ENCODE results near the gene RAB25. TPM values are rescaled to one million over a fixed set of nuclear protein-coding genes. Genes with fewer than 3 reads are reported as not detected.
A peak's percentile ranks its signal among the peaks of the same experiment; 100 is the strongest.

The RAB25 gene
- total and polyA plus RNA-seq, 2 of the 13 experiments (the other 11 are each of a cell fraction or from before 2014, with no cell fraction given): 0.20 to 0.22 TPM

- TF ChIP-seq, protein P1, sequence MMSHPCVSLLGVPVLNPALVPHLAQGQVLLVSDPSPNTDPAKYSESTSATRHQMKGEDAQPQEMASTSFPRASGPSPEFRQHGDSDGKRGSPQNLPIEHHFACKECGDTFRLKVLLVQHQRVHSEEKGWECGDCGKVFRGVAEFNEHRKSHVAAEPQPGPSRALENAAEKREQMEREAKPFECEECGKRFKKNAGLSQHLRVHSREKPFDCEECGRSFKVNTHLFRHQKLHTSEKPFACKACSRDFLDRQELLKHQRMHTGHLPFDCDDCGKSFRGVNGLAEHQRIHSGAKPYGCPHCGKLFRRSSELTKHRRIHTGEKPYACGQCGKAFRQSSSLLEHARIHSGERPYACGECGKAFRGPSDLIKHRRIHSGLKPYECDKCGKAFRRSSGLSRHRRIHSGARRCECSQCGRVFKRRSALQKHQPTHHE (CRISPR knock-in tag; IDR thresholded peaks at IDR 0.05; ENCODE audit: borderline replicate concordance): no peak
- TF ChIP-seq ZFP41 (CRISPR knock-in tag; IDR thresholded peaks at IDR 0.05; ENCODE audit: borderline replicate concordance): 0 out of 2 replicates have a peak, but pooled peaks have one; percentile 32
- TF ChIP-seq SIX1 (CRISPR knock-in tag; IDR thresholded peaks at IDR 0.05; ENCODE audit: borderline replicate concordance): no peak
- TF ChIP-seq TOPORS (CRISPR knock-in tag; IDR thresholded peaks at IDR 0.05): 0 out of 2 replicates have a peak, but pooled peaks have one; percentile 22
- no peak for TF ChIP-seq HMGA1 (CRISPR knock-in tag; conservative IDR thresholded peaks at IDR 0.05)
- TF ChIP-seq, protein P2, sequence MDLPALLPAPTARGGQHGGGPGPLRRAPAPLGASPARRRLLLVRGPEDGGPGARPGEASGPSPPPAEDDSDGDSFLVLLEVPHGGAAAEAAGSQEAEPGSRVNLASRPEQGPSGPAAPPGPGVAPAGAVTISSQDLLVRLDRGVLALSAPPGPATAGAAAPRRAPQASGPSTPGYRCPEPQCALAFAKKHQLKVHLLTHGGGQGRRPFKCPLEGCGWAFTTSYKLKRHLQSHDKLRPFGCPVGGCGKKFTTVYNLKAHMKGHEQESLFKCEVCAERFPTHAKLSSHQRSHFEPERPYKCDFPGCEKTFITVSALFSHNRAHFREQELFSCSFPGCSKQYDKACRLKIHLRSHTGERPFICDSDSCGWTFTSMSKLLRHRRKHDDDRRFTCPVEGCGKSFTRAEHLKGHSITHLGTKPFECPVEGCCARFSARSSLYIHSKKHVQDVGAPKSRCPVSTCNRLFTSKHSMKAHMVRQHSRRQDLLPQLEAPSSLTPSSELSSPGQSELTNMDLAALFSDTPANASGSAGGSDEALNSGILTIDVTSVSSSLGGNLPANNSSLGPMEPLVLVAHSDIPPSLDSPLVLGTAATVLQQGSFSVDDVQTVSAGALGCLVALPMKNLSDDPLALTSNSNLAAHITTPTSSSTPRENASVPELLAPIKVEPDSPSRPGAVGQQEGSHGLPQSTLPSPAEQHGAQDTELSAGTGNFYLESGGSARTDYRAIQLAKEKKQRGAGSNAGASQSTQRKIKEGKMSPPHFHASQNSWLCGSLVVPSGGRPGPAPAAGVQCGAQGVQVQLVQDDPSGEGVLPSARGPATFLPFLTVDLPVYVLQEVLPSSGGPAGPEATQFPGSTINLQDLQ (CRISPR knock-in tag; IDR thresholded peaks at IDR 0.05): peak; percentile 8; the same call in 1 of the 2 replicates
- TF ChIP-seq JUND (CRISPR knock-in tag; IDR thresholded peaks at IDR 0.05): no peak
- TF ChIP-seq TBX2 (CRISPR knock-in tag; IDR thresholded peaks at IDR 0.05; ENCODE audit: borderline replicate concordance): peak; percentile 48; the same call in 1 of the 2 replicates
- TF ChIP-seq ZNF512B (CRISPR knock-in tag; IDR thresholded peaks at IDR 0.05; ENCODE audit: borderline replicate concordance): 0 out of 2 replicates have a peak, but pooled peaks have one; percentile 10
- no peak for TF ChIP-seq SNRNP70 (IDR thresholded peaks at IDR 0.05; ENCODE audit: low read depth, low read length)
- TF ChIP-seq RORA (CRISPR knock-in tag; IDR thresholded peaks at IDR 0.05): no peak
- TF ChIP-seq, protein P3, sequence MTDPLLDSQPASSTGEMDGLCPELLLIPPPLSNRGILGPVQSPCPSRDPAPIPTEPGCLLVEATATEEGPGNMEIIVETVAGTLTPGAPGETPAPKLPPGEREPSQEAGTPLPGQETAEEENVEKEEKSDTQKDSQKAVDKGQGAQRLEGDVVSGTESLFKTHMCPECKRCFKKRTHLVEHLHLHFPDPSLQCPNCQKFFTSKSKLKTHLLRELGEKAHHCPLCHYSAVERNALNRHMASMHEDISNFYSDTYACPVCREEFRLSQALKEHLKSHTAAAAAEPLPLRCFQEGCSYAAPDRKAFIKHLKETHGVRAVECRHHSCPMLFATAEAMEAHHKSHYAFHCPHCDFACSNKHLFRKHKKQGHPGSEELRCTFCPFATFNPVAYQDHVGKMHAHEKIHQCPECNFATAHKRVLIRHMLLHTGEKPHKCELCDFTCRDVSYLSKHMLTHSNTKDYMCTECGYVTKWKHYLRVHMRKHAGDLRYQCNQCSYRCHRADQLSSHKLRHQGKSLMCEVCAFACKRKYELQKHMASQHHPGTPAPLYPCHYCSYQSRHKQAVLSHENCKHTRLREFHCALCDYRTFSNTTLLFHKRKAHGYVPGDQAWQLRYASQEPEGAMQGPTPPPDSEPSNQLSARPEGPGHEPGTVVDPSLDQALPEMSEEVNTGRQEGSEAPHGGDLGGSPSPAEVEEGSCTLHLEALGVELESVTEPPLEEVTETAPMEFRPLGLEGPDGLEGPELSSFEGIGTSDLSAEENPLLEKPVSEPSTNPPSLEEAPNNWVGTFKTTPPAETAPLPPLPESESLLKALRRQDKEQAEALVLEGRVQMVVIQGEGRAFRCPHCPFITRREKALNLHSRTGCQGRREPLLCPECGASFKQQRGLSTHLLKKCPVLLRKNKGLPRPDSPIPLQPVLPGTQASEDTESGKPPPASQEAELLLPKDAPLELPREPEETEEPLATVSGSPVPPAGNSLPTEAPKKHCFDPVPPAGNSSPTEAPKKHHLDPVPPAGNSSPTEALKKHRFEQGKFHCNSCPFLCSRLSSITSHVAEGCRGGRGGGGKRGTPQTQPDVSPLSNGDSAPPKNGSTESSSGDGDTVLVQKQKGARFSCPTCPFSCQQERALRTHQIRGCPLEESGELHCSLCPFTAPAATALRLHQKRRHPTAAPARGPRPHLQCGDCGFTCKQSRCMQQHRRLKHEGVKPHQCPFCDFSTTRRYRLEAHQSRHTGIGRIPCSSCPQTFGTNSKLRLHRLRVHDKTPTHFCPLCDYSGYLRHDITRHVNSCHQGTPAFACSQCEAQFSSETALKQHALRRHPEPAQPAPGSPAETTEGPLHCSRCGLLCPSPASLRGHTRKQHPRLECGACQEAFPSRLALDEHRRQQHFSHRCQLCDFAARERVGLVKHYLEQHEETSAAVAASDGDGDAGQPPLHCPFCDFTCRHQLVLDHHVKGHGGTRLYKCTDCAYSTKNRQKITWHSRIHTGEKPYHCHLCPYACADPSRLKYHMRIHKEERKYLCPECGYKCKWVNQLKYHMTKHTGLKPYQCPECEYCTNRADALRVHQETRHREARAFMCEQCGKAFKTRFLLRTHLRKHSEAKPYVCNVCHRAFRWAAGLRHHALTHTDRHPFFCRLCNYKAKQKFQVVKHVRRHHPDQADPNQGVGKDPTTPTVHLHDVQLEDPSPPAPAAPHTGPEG (CRISPR knock-in tag; IDR thresholded peaks at IDR 0.05): 0 out of 2 replicates have a peak, but pooled peaks have one; percentile 22
- no peak for TF ChIP-seq ZNF713 (CRISPR knock-in tag; IDR thresholded peaks at IDR 0.05)
- TF ChIP-seq ZNF446 (CRISPR knock-in tag; IDR thresholded peaks at IDR 0.05): no peak
- TF ChIP-seq, protein P4, sequence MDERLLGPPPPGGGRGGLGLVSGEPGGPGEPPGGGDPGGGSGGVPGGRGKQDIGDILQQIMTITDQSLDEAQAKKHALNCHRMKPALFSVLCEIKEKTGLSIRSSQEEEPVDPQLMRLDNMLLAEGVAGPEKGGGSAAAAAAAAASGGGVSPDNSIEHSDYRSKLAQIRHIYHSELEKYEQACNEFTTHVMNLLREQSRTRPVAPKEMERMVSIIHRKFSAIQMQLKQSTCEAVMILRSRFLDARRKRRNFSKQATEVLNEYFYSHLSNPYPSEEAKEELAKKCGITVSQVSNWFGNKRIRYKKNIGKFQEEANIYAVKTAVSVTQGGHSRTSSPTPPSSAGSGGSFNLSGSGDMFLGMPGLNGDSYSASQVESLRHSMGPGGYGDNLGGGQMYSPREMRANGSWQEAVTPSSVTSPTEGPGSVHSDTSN (CRISPR knock-in tag; IDR thresholded peaks at IDR 0.05): no peak
Measured at GRCh38 chr1:156114919-156115513, 54.1 kb downstream of the RAB25 start (continued).
